ENCODE data around the gene RASAL2. TPM values are rescaled to one million over a fixed set of nuclear protein-coding genes. Genes with fewer than 3 reads are reported as not detected.

The RASAL2 gene
- polyA plus RNA-seq, 2 of the 4 experiments (the other 2 are of a cell fraction): 7.1 to 17.6 TPM

DNA sequence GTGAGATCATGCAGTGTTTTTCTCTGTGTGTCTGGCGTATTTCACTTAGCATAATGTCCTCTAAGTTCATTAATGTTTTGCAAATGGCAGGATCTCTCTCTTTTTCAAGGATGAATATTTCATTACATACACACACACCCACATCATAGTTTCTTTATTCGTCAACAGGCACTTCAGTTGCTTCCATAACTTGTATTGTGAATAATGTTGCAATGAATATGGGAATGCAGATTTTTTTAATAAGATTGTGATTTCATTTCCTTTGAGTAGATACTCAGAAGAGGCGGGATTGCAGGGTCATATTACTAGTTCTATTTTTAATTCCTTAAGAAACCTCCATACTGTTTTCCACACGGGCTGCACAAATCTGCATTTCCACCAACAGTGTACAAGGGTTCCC is 268.8 kb downstream of the RASAL2 start:
- Histone ChIP-seq H3K27ac (no peak overlapping the region), H3K4me1 (peaks cover 18% of the 10 kb centered on the region; the same call in 2 of the 3 replicates), H3K4me3 (no peak overlapping the region), H3K4me2 (no peak overlapping the region), H3K9me3 (no peaks in the 10 kb centered on the region)
- FAIRE-seq (peak; percentile 28), ATAC-seq (no peak), DNase-seq (ENCODE audit: low read depth in 1 of 2, low spot score in 1 of 2) (no peak)
- ChIA-PET POLR2A (no interaction called here), CTCF (no interaction called here)
- no peak for TF ChIP-seq POLR2AphosphoS2 (conservative IDR thresholded peaks at IDR 0.05; ENCODE audit: low read length)
- TF ChIP-seq, protein P1, sequence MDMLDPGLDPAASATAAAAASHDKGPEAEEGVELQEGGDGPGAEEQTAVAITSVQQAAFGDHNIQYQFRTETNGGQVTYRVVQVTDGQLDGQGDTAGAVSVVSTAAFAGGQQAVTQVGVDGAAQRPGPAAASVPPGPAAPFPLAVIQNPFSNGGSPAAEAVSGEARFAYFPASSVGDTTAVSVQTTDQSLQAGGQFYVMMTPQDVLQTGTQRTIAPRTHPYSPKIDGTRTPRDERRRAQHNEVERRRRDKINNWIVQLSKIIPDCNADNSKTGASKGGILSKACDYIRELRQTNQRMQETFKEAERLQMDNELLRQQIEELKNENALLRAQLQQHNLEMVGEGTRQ (IDR thresholded peaks at IDR 0.05): no peak
- TF ChIP-seq, protein P2, sequence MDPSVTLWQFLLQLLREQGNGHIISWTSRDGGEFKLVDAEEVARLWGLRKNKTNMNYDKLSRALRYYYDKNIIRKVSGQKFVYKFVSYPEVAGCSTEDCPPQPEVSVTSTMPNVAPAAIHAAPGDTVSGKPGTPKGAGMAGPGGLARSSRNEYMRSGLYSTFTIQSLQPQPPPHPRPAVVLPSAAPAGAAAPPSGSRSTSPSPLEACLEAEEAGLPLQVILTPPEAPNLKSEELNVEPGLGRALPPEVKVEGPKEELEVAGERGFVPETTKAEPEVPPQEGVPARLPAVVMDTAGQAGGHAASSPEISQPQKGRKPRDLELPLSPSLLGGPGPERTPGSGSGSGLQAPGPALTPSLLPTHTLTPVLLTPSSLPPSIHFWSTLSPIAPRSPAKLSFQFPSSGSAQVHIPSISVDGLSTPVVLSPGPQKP (IDR thresholded peaks at IDR 0.05; ENCODE audit: low read depth, low read length): no peak
- no peak for TF ChIP-seq KDM5A (IDR thresholded peaks at IDR 0.05)
- TF ChIP-seq CBX8 (IDR thresholded peaks at IDR 0.05): no peak
- TF ChIP-seq RNF2 (IDR thresholded peaks at IDR 0.05; ENCODE audit: borderline replicate concordance, low read depth): no peak
- TF ChIP-seq, protein P3, sequence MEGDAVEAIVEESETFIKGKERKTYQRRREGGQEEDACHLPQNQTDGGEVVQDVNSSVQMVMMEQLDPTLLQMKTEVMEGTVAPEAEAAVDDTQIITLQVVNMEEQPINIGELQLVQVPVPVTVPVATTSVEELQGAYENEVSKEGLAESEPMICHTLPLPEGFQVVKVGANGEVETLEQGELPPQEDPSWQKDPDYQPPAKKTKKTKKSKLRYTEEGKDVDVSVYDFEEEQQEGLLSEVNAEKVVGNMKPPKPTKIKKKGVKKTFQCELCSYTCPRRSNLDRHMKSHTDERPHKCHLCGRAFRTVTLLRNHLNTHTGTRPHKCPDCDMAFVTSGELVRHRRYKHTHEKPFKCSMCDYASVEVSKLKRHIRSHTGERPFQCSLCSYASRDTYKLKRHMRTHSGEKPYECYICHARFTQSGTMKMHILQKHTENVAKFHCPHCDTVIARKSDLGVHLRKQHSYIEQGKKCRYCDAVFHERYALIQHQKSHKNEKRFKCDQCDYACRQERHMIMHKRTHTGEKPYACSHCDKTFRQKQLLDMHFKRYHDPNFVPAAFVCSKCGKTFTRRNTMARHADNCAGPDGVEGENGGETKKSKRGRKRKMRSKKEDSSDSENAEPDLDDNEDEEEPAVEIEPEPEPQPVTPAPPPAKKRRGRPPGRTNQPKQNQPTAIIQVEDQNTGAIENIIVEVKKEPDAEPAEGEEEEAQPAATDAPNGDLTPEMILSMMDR (IDR thresholded peaks at IDR 0.05): no peak
- no peak for TF ChIP-seq JUN (IDR thresholded peaks at IDR 0.05)
- no peak for TF ChIP-seq NPAS2 (CRISPR knock-in tag; IDR thresholded peaks at IDR 0.05; ENCODE audit: borderline replicate concordance)
- no peak for TF ChIP-seq ZFP36 (IDR thresholded peaks at IDR 0.05; ENCODE audit: borderline replicate concordance, partially characterized antibody)
- TF ChIP-seq ZC3H11A (IDR thresholded peaks at IDR 0.05): no peak
- no peak for TF ChIP-seq EHF (CRISPR knock-in tag; IDR thresholded peaks at IDR 0.05)
- TF ChIP-seq FOXS1 (CRISPR knock-in tag; IDR thresholded peaks at IDR 0.05): no peak
- WGBS (ENCODE audit: missing lambda C conversion rate): 88% methylated on average over 4 of the region's 4 CpGs

DNA sequence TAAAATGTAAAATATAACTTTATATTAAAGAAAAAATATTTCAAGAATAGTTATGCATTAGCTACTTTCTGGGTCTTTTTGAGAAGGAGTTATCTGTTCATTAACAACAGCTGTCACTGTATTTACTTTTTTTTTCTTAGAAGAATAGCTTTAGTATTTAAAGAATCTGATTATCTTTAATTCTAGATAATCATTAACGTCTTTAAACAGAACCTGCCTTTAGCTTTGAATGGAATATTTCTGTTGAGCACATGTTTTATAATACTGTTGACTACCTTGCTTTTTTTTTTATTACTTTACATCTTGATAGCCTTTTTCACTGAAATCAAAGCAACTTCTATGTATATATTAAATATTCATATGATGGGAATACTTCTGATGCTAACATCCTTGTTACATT is 270.9 kb downstream of the RASAL2 start:
- CTCF ChIA-PET: interaction anchor here (0.9 kb wide), 1 partner anchor 10 kb away, joined by 3 read pairs; no protein-coding TSS in a partner anchor
- TF ChIP-seq KDM5A (IDR thresholded peaks at IDR 0.05) (no peak), NPAS2 (CRISPR knock-in tag; IDR thresholded peaks at IDR 0.05; ENCODE audit: borderline replicate concordance) (no peak), JUN (IDR thresholded peaks at IDR 0.05) (no peak), TP53 (CRISPR knock-in tag; IDR thresholded peaks at IDR 0.05) (no peak), FOXS1 (CRISPR knock-in tag; IDR thresholded peaks at IDR 0.05) (no peak), SREBF2 (IDR thresholded peaks at IDR 0.05) (no peak), BHLHE40 (IDR thresholded peaks at IDR 0.05; ENCODE audit: low read depth, low read length) (no peak), CHD4 (IDR thresholded peaks at IDR 0.05; ENCODE audit: borderline replicate concordance) (no peak), HEYL (CRISPR knock-in tag; IDR thresholded peaks at IDR 0.05) (no peak), MAZ (IDR thresholded peaks at IDR 0.05; ENCODE audit: borderline replicate concordance, low read depth, low read length) (no peak)
- TF ChIP-seq, protein P4, sequence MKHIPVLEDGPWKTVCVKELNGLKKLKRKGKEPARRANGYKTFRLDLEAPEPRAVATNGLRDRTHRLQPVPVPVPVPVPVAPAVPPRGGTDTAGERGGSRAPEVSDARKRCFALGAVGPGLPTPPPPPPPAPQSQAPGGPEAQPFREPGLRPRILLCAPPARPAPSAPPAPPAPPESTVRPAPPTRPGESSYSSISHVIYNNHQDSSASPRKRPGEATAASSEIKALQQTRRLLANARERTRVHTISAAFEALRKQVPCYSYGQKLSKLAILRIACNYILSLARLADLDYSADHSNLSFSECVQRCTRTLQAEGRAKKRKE (CRISPR knock-in tag; IDR thresholded peaks at IDR 0.05; ENCODE audit: low read depth): no peak
- TF ChIP-seq, protein P5, sequence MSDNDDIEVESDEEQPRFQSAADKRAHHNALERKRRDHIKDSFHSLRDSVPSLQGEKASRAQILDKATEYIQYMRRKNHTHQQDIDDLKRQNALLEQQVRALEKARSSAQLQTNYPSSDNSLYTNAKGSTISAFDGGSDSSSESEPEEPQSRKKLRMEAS (IDR thresholded peaks at IDR 0.05): no peak
- TF ChIP-seq, protein P6, sequence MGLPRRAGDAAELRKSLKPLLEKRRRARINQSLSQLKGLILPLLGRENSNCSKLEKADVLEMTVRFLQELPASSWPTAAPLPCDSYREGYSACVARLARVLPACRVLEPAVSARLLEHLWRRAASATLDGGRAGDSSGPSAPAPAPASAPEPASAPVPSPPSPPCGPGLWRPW (IDR thresholded peaks at IDR 0.05): no peak
- TF ChIP-seq, protein P1 (IDR thresholded peaks at IDR 0.05): no peak
- POLR2A ChIA-PET: no interaction called here
- Histone ChIP-seq H3K4me2 (no peak overlapping the region; the same call in 2 of the 3 replicates), H3K4me3 (no peak overlapping the region), H3K4me1 (peaks cover 18% of the 10 kb centered on the region; the same call in 2 of the 3 replicates), H3K9me3 (no peaks in the 10 kb centered on the region), H3K27ac (no peak overlapping the region)
- DNase-seq (ENCODE audit: low read depth in 1 of 2, low spot score in 1 of 2): no peak
- no peak for FAIRE-seq
- no peak for ATAC-seq
- WGBS (ENCODE audit: missing lambda C conversion rate): 75% methylated on average over 1 of the region's 1 CpG

Data from A549 (cell line).